ENCODE data around the gene CNTNAP2.
"Not testable (repeated sequence)": the region's sequence is repeated elsewhere in the genome, so short reads cannot be mapped to it uniquely, and the experiment has no call there.

The CNTNAP2 gene

GRCh38 chr7:147779949-147780348, 1663.3 kb downstream of the CNTNAP2 start:
- H3K4me3 ChIP-seq (ENCODE audit: low read depth, low read length): no peak overlapping the region
- no peak for TF ChIP-seq CTCF (conservative IDR thresholded peaks at IDR 0.05; ENCODE audit: low read depth, low read length)
- DNase-seq (ENCODE audit: low read depth): no peak

GRCh38 chr7:147796581-147796980, 1680.0 kb downstream of the CNTNAP2 start:
- no peak for DNase-seq (ENCODE audit: low read depth)
- H3K4me3 ChIP-seq (ENCODE audit: low read depth, low read length): no peak overlapping the region
- no peak for TF ChIP-seq CTCF (conservative IDR thresholded peaks at IDR 0.05; ENCODE audit: low read depth, low read length)

- DNase-seq (ENCODE audit: low read depth): no peak
- no peak for TF ChIP-seq CTCF (conservative IDR thresholded peaks at IDR 0.05; ENCODE audit: low read depth, low read length)
- no peak overlapping the region for H3K4me3 ChIP-seq (ENCODE audit: low read depth, low read length)
Observed at GRCh38 chr7:147798001-147798400, 1681.4 kb downstream of the CNTNAP2 start.

DNA sequence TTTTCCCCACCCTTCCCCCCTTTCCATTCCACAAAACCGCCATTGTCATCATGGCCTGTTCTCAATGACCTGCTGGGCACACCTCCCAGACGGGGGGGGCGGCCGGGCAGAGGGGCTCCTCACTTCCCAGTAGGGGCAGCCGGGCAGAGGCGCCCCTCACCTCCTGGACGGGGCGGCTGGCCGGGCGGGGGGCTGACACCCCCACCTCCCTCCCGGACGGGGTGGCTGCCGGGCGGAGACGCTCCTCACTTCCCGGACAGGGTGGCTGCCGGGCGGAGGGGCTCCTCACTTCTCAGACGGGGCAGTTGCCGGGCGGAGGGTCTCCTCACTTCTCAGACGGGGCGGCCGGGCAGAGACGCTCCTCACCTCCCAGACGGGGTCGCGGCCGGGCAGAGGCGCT, 1685.2 kb downstream of the CNTNAP2 start:
- DNase-seq (ENCODE audit: low read depth); H3K4me3 ChIP-seq (ENCODE audit: low read depth, low read length): not testable (repeated sequence)

GRCh38 chr7:147803151-147803550, 1686.5 kb downstream of the CNTNAP2 start:
- no peak for TF ChIP-seq CTCF (conservative IDR thresholded peaks at IDR 0.05; ENCODE audit: low read depth, low read length)
- DNase-seq (ENCODE audit: low read depth): no peak
- no peak overlapping the region for H3K4me3 ChIP-seq (ENCODE audit: low read depth, low read length)

DNA sequence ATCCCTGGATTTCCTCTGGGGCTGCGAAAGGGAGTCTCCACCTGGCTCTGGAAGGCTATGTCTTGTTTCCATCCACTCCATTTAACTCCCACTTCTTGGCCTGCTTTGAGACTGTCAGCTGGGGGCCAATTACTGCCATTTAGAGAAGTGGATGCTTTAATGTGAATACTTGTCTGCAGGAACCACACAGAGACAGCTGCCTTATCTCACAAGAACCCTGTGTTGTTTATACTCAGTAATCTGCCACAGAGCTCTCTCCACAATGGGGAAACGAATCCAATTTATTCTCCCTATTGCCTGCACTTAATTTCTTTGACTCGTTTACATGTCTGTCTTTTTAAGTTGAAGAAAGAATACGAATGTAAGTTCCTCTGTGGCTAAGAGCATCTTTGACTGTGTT, 1687.0 kb downstream of the CNTNAP2 start:
- no peak for DNase-seq (ENCODE audit: low read depth)
- no peak overlapping the region for H3K4me3 ChIP-seq (ENCODE audit: low read depth, low read length)
- TF ChIP-seq CTCF (conservative IDR thresholded peaks at IDR 0.05; ENCODE audit: low read depth, low read length): no peak

- TF ChIP-seq CTCF (conservative IDR thresholded peaks at IDR 0.05; ENCODE audit: low read depth, low read length): no peak
- DNase-seq (ENCODE audit: low read depth): no peak
- H3K4me3 ChIP-seq (ENCODE audit: low read depth, low read length): no peak overlapping the region
Observed at GRCh38 chr7:147804032-147804431, 1687.4 kb downstream of the CNTNAP2 start.

Data from choroid plexus epithelial cell (primary cell).